GM18909 (cell line): Measurements from ENCODE around the gene HCCS.
"Not testable (repeated sequence)": the region's sequence is repeated elsewhere in the genome, so short reads cannot be mapped to it uniquely, and the experiment has no call there.

Experiments
- ATAC-seq: cut with Tn5 transposase; IDR thresholded peaks from one replicate; pipeline ENCODE4 v1.9.1; 2021; ENCODE audit warnings: mild to moderate bottlenecking; ENCODE audit not compliant: unreplicated experiment, poor library complexity

The HCCS gene

DNA sequence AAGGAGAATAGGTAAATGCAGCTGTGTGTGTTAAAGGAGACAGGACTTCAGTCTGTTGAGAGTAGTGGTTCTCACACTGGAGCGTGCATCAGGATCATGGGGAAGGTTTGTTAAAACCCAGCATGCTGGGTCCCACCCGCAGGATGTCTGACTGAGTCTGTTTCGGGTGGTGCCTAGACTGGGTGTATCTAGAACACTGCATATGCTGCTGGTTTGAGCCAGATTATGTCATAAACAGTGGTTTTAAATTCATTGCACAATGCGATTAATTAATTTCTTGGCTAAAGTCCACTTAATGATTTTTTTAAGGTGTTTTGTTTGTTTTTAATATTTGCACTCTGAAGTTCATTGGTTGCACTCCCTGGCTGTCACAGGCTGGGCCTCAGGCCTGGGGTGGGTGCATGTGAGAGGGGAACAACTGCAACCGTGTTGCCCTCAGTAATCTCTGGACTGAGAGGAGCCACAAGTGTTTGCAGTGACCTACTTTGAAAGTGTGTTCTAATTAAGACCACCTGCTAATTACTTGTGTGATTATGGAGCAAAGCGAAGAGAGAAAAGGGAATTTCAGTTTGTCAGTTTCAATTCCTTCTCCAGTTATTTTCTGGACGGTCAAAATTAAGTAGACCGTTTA lies 8.3 kb downstream of the HCCS start:
- ATAC-seq: no peak

DNA sequence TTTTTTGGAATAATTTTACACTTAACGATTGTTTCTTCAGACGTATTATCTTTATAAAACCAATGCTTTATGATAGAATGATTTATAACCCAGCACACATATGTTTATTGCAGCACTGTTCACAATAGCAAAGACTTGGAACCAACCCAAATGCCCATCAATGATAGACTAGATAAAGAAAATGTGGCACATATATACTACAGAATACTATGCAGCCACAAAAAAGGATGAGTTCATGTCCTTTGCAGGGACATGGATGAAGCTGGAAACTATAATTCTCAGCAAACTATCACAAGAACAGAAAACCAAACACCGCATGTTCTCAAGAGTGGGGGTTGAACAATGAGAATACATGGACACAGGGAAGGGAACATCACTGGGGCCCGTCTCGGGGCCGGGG lies 12.0 kb downstream of the HCCS start:
- not testable (repeated sequence) for ATAC-seq

DNA sequence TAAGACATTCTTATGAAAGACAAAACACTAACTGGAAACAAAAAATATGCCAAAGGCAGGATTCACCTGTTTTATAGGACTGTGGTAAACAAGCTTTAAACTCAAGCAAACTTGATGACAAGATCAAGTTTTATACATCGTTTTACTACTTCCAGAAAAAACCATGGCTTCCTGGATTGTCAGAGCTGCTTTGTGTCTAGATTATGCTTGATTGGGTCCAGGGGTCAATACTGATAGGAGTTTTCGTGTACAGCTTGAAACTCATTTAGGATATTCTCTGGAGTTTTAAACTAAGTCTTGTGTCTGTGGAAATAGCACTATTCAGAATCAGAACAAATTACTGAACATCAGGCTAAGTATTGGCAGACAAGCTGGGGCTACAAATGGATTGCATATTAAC lies 13.0 kb downstream of the HCCS start:
- ATAC-seq: no peak

DNA sequence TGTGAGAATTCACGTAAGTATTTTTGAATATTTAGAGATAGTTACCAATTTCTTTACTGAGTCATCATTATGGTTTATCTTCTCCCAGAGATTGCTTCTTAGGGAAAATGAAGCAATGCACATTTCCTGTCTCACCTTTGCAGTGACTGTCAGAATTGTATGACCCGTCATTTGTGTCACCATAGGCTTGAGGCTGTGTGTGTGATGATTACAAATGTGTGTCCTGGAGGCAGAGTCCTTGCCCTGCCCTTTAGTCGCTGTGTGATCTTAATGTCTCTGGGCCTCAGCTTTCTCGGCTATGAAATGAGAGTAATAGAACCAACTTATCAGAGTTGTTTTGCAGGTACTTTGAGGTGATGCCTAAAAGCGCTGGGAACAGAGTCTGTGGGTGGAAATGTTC lies 13.9 kb downstream of the HCCS start:
- ATAC-seq: no peak

DNA sequence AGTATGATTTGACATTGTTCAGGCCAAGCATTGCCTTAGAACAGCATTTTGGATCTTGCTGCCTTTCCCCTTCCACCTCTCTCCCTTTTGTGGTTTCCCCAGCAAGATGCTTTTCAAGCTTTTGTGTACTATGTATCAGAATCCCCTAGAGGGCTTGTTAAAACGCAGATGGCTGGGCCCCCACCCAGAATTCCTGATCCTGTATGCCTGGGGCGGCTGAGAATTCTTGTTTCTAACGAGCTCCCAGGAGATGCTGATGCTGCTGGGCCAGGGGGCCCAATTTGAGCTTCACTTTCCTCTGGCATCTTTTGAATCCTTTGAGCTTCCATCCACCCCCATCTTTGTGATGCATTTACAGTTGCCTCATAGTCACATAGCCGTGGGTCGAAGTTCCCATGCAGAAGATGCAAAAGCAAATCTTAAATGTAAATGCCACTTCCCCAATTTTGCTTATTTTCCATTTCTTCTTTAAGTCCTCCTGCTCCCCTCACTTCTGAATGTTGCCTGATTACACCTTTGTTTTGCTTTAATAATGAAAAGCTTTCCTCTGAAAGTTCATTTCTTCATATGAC lies 18.5 kb downstream of the HCCS start:
- no peak for ATAC-seq

DNA sequence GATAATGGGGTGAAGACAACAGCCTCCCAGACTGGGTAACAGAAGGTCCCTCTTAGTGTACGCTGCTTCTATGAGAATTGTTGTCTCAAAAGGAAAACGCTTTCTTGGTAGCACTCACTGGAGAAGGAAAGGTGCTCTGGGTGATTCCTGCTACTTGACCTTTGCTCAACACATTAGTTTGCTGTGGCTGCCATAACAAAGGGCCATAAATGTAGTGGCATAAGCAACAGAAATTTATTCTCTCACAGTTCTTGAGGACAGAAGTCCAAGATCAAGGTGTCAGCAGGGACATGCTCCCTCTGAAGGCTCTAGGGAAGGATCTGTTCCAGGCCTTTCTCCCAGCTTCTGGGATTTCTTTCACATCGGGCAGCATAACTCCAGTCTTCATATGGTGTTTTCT lies 19.0 kb downstream of the HCCS start:
- no peak for ATAC-seq

DNA sequence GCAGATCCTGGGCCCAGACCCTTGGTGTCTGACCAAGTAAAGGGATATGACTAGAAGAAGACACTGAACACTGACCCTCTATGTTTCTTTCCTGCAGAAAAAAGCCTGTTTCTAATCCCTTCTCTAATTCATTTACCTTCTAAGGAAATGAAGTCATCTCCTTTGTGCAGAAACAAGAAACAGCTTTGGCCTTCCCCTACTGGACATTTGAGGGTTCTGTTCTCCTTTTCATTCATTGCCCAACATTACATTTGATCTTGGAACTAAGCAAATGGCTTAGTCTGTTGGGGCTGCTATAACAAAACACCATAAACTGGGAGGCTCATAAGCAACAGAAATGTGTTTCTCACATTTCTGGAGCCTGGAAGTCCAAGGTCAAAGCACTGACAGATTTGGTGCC lies 20.0 kb downstream of the HCCS start:
- no peak for ATAC-seq

DNA sequence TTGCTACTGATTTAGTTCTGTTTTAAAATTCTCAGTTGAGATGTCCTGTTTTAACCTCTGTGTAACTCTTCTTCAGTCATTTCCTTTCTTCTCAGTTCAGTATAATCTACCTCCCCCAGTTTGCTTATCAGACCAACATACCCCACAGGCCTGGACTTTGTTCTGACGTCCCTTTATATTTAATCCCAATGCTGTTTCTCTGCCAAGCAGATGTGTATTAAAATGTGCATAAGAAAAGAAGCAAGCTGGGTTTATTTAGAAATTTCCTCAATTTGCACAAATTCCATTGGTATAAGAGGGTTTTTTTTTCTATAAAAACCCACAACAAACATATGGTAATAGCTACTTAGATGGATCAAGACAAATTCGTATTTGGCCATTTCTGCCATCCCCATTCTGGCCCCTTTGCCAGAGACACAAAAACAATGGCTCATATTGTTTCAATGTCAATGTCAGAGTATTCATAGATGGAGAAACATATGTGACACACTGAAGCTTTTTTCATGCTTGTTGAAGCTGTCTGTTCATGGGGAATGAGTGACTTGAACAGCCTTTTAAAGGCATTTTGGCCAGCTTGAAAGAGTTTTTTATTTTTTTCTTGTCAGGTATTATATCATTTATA lies 24.5 kb downstream of the HCCS start:
- no peak for ATAC-seq

DNA sequence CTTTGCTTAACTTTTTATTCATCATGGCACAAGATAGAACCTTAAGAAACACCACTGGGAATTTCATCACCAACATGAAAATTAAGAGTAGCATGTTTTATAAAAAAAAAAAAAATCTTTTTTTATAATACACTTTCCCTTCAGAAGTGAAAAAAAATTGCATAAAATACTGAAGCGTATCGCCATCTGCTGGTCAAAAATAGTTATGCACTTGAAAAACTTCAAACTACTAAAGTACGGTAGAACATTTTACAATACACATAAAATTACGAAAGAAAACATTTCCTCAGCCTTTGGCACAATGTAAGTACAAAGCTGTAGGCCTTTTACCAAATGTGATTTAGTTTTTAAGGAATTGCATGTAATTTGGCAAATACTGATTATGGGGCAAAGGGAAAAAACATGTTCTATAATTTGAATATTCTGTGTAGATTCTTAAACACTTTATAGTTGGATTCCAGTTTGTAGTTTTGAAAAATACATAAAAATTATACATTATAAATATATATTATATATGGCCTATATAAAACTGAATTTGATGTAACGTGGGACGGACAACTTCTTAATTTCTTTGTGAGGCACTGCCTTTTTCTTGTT lies 26.5 kb downstream of the HCCS start:
- ATAC-seq: no peak

DNA sequence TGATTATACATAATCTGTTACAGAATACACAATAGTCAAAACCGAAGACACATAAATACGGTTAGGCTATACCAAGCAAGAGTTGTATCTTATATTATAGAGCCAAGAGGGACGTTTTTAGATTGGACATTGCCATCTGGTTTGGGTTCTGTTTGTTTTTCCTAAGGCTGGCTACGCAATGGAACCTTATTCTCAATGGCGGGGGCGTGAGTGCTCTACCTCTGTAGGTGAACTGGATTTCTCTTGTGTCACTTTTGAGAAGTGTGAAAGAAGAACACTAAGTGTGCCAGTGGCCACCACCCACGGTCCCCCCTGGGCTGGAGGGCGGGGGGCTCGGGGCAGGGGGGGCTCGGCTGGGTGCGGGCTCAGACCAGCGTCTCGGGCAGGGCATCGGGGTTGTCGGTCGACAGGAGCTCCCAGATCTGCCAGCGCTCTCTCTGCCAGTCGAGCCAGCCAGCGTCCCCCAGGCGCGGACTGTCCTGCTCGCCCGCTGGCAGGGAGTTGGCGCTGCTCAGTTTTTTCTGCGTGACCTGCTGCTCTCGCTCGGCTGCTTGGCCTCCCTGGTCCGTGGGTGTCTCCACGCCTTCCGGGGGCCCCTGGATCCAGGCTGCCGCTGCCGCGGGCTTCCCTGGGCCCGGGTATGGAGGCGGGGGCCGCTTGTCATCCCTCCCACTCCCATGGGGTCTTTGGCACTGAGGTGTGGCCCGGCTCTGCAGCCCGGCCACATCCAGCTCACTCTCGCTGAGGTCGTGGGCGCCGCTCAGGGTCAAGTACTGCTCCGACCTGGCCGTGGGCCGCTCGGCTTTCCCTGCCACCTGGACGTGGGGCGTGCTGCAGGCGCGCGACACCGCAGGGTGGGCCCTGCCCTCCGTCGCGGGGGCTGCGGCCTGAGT lies 27.6 kb downstream of the HCCS start:
- no peak for ATAC-seq

DNA sequence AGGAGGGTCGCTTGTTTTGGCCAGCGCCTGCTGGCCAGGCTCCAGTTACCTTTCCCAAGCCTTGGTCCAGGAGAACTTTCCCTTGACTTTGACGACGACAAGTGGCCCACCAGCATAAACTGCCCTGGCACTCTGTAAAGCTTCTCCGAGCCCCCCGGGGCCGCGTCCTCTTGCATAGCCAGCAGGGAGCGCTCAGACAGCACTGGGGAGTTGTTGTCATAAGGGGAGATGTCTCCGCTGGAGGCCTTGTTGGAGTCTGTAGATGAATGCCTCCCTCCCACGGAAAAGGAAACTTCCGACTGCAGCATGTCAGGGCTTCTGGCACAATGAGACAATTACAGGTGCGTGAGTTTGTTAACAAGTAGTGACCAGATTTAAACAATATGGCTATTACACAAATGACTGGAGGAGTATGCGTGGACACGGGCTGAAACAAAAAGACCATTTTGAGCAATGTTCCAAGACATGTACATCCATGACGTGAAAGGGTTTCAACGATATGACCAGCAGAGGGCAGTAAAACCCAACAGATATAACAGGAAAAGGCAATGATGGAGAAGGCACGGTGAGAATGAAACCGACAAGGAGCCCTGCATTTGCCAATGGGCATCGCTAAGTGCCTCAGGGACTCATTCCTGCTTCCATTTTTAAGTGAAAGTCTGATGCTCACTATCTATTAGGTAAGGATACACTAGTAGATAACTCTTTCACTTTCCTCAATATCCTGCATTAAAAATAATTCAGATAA lies 33.0 kb downstream of the HCCS start:
- ATAC-seq: peak; percentile 77

DNA sequence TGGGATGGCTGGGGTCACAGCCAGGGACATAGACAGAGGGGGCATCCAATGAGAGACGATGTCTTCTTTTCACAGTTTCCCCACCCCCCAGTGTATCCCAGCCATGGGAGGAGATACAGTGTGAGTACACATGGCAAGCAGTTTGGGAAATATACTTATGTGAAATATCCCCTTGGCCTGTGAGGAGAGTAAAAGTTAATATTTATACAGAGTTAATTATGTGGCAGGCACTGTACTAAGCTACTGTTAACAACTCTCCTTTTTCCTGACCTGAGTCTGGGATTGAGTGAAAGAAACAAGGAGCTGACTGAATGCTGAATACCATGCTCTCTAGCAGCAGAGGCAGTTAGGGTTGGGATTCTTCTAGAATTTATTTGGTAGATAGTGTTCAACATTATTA lies 35.3 kb downstream of the HCCS start:
- no peak for ATAC-seq

DNA sequence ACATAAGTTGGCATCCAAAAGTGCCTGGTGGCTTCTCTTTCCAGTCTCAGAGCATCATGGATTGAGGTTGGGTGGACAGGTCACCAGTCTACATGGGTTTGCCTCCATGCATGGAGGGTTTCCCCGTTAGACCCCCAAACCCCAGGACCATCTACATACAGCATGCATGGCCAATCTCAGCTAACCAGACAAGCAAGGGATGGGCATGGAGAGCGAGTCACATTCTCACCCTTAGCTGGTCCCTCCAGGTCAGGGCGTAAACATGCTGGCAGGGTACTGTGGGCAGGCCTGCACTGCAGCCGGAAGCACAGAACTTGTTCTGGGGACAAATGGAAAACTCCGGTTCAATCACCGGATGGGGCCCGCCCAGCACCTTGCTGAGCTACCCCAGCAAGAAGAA lies 37.3 kb downstream of the HCCS start:
- no peak for ATAC-seq

DNA sequence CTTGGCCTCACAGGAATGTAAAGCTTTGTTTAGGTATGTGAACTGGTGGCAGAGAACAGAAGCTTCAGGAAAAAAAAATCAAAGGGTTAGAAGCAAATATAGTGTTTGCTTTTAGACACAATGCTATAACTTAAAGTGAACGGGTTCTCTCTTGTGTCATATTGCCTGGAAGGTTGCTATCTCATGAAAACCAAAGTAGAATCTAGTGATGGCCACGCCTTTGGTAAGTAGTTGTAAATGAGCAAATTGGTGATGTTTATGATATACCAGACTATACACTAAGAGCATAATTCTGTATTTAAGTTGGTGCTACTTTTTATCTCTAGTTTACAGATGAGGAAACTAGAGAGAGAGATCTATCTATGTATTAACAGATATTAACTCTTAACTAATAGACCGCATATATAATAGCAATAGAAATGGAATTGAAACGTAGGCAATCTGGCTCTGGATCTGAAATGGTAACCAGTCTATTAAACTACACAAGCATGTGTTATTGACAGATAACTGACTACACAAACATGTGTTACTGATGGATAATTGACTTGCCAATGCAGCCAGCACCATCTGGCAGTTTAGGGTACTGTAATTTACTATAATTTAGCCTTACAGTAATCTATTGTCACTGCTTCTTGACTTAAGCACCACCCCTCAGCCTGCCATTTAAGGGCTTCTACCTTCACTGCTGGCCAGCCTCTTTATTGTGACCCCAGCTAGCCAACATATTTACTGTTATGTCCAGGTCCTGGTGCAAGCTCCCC lies 40.8 kb downstream of the HCCS start:
- ATAC-seq: no peak

DNA sequence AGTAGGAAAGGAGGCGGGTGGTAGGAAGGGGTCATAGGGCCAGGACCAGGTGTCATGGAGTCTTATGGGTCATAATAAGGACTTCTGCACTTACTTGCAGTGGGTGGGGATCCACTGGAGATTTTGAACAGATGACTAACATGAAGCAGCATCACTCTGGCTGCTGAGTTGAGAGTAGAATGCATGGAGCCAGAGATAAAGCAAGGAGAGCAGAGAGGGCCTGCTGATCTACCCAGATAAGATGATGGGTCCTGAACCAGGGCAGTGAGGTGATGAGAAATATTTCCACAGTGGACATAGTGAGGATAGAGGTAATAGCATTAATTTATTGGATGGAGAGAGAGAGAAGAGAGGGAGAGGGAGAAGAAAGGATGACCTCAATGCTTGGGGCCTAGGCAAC lies 48.0 kb downstream of the HCCS start:
- ATAC-seq: no peak

DNA sequence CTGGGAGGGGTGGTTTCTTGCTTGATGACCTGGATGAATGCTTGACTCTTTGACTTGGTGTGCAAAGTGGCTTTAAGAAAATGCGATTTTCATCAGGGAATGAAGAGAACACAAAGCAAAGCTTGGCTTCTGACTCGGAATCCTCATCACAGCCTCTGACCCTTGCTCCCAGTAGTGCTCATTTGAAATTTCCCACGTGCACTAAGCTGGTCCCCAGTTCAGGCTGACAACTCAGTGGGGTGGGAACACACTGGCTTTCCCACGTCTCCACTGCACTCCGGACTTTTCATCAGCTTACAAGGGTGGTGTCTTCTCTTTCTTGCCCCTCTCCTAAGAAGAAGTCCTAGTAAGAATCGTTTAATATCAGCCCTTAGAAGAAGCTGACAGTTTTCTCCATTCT lies 53.3 kb downstream of the HCCS start:
- ATAC-seq: no peak

DNA sequence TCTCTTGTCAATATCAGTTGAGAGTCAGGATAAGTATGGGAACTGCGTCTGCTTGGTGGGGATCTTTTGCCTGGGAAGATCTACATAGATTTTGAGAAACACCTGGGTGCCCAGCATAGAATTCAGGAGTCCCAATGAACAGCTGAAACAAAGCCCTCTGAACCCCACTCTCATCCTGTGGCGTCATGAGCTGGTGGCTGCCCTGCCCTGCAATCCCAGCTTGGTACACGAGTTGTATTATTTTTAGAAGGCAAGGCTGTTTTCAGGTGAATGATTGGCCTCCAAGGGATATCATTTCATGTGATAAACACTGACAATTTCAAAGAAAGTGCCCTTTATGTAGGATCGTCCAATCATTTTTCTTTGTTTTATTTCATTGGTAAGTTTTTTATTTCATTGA lies 60.8 kb downstream of the HCCS start:
- ATAC-seq: no peak

DNA sequence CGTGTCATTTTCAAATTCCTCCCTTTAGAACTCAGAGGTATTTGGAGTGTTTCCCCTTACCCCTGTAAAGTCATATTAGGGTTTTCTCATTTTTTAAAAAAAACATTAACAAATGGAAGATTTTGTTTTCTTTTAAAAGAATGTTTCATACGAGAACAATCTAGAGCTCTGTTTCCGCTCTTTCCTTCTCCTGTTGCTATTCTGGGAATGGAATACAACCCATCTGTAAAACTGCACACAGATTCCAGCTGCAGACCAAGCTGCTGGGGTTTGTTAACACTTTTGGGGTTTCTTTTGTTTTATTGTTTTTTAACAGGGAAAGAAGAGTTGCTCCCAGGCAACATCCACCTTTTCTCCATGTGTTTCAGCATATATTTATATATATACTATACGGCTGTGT lies 61.3 kb downstream of the HCCS start:
- no peak for ATAC-seq
